NB4 (cell line): Measurements from ENCODE around the gene C13orf46.

Experiments
- CTCF ChIP-seq: IDR thresholded peaks from one replicate; pipeline ENCODE4 v1.5.1; 2012; ENCODE audit warnings: low read depth, low read length
- MAX ChIP-seq: IDR thresholded peaks from 2 replicates; pipeline ENCODE4 v1.6.1; 2011; ENCODE audit warnings: low read depth, low read length
- MYC ChIP-seq: IDR thresholded peaks from 2 replicates; pipeline ENCODE4 v1.6.1; 2011; ENCODE audit warnings: low read depth, low read length
- POLR2A ChIP-seq: IDR thresholded peaks from 2 replicates; pipeline ENCODE4 v1.6.1; 2011; ENCODE audit warnings: mild to moderate bottlenecking; ENCODE audit not compliant: insufficient read length; ENCODE audit errors: extremely low read depth

DNA sequence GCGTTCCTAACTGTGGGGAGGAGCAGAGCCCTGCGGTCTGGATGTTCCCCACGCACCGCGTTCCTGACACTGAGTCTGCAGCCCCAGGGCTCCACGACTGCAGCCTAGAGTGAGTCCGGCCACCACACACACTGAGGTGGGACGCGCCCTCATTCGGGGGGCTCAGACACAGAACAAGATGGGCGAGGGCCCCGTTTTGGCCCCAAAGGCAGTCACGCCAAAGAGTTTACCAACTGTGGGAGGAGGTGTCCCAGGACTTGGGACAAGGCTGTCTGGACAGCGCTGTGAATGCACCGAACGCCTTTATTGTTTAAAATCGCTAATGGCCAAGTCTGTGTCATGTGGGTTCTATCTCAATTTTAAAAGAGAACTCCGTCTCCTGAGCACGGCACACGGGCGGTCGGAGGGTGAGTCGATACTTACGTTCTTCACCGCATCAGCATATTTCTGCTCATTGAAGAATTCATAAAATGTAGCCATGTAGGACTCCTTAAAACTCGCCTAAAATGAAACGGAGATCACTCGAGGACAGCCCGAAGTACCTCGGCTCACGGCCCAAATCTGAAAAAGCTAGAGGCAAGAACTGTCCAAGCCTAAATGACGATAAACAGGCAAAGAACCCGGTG lies 35.2 kb upstream of the C13orf46 start:
- TF ChIP-seq CTCF (no peak), POLR2A (no peak), MYC (no peak), MAX (no peak)
